Stimulated activated memory B cell treated with anti-CD40 and anti-IgM and Interleukin-4, amounts not matched to agents 10 μg/mL and 1 μg/mL and 100 μg/mL, for 72 hours (primary cell): Measurements from ENCODE around the gene ARSG.
A peak's percentile ranks its signal among the peaks of the same experiment; 100 is the strongest.
"Not testable (repeated sequence)": the region's sequence is repeated elsewhere in the genome, so short reads cannot be mapped to it uniquely, and the experiment has no call there.

ENCODE experiments used
- ATAC-seq: fragments of 150-1000 bp; cut with Tn5 transposase; 2 replicates; pipeline ENCODE4 v1.10.0; 2021
- H3K27ac Mint-ChIP-seq: one replicate; pipeline ENCODE4 v1.8.0; 2022; ENCODE audit warnings: mild to moderate bottlenecking, mixed read lengths
- H3K27me3 Mint-ChIP-seq: one replicate; pipeline ENCODE4 v1.8.0; 2022; ENCODE audit warnings: mixed read lengths
- H3K36me3 Mint-ChIP-seq: one replicate; pipeline ENCODE4 v1.8.0; 2022; ENCODE audit warnings: mixed read lengths
- H3K4me1 Mint-ChIP-seq: one replicate; pipeline ENCODE4 v1.8.0; 2022; ENCODE audit warnings: mixed read lengths
- H3K4me3 Mint-ChIP-seq: one replicate; pipeline ENCODE4 v1.8.0; 2022; ENCODE audit warnings: mild to moderate bottlenecking, moderate library complexity, mixed read lengths
- H3K9me3 Mint-ChIP-seq: one replicate; pipeline ENCODE4 v1.8.0; 2022; ENCODE audit warnings: mixed read lengths

Gene ARSG

GRCh38 chr17:68308486-68308885 is 17.2 kb downstream of the ARSG start:
- not testable (repeated sequence) for H3K27ac Mint-ChIP-seq

GRCh38 chr17:68309066-68309670 is 17.9 kb downstream of the ARSG start:
- not testable (repeated sequence) for H3K4me3 Mint-ChIP-seq, H3K27ac Mint-ChIP-seq, H3K4me1 Mint-ChIP-seq, H3K27me3 Mint-ChIP-seq, ATAC-seq, H3K9me3 Mint-ChIP-seq
- H3K36me3 Mint-ChIP-seq = peaks cover 22% of the 10 kb centered on the region

More at GRCh38 chr17:68308486-68308885, 17.2 kb downstream of the ARSG start:
- not testable (repeated sequence) for H3K9me3 Mint-ChIP-seq, H3K4me1 Mint-ChIP-seq, H3K27me3 Mint-ChIP-seq, ATAC-seq, H3K4me3 Mint-ChIP-seq
- peaks cover 22% of the 10 kb centered on the region for H3K36me3 Mint-ChIP-seq

- no peaks in the 10 kb centered on the region for H3K9me3 Mint-ChIP-seq
- H3K27me3 Mint-ChIP-seq = no peaks in the 10 kb centered on the region
- H3K4me3 Mint-ChIP-seq = no peak overlapping the region
- peaks cover 22% of the 10 kb centered on the region for H3K36me3 Mint-ChIP-seq
- no peak overlapping the region for H3K27ac Mint-ChIP-seq
- peaks cover 7% of the 10 kb centered on the region for H3K4me1 Mint-ChIP-seq
- ATAC-seq = no peak
These were observed 18.9 kb downstream of the ARSG start for GRCh38 chr17:68310152-68310551.

DNA sequence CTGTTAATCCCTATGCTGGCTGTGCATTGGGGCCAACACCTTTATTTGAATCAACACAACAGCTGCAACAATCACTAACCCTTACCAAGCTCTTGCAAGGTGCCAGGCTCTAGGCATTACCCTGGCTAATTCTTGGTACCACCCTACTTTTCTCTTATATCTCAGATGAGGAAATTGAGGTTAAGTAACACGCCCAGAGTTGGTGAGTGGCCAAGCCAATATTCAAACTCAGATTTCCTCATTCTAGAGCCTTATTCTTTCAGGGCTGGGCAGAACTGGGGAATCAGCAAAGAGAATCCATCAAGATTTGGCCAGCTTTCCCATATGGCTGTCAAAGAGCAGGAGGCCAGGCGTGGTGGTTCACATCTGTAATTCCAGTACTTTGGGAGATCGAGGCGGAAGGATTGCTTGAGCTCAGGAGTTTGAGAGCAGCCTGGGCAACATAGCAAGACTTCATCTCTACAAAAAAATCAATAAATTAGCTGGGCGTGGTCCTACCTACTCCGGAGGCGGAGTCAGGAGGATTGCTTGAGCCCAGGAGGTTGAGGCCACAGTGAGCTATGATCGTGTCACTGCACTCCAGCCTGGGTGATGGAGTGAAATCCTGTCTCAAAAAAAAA is 23.7 kb downstream of the ARSG start:
- Mint-ChIP-seq H3K27me3 (no peaks in the 10 kb centered on the region), H3K9me3 (peaks cover 4% of the 10 kb centered on the region), H3K27ac (no peak overlapping the region), H3K4me3 (no peak overlapping the region), H3K4me1 (peaks cover 34% of the 10 kb centered on the region), H3K36me3 (peaks cover 11% of the 10 kb centered on the region)
- ATAC-seq = no peak

GRCh38 chr17:68315930-68316329 is 24.6 kb downstream of the ARSG start:
- peaks cover 43% of the 10 kb centered on the region for H3K4me1 Mint-ChIP-seq
- H3K9me3 Mint-ChIP-seq = peaks cover 4% of the 10 kb centered on the region
- H3K27ac Mint-ChIP-seq = no peak overlapping the region
- no peaks in the 10 kb centered on the region for H3K27me3 Mint-ChIP-seq
- H3K4me3 Mint-ChIP-seq = no peak overlapping the region
- peaks cover 9% of the 10 kb centered on the region for H3K36me3 Mint-ChIP-seq
- ATAC-seq = no peak

- Mint-ChIP-seq H3K4me3 (no peak overlapping the region), H3K4me1 (peaks cover 44% of the 10 kb centered on the region), H3K27ac (no peak overlapping the region), H3K9me3 (peaks cover 4% of the 10 kb centered on the region), H3K36me3 (peaks cover 11% of the 10 kb centered on the region), H3K27me3 (no peaks in the 10 kb centered on the region)
- no peak for ATAC-seq
These were observed 26.2 kb downstream of the ARSG start for GRCh38 chr17:68317458-68317857.

- H3K4me3 Mint-ChIP-seq = no peak overlapping the region
These were observed 27.1 kb downstream of the ARSG start for GRCh38 chr17:68318103-68318991.

GRCh38 chr17:68319410-68320162 is 28.3 kb downstream of the ARSG start:
- peak overlapping the region; percentile 34 for H3K4me3 Mint-ChIP-seq
- peak overlapping the region; percentile 71 for H3K27ac Mint-ChIP-seq
- peaks cover 43% of the 10 kb centered on the region for H3K4me1 Mint-ChIP-seq
- peaks cover 11% of the 10 kb centered on the region for H3K36me3 Mint-ChIP-seq
- peak; percentile 90 for ATAC-seq
- H3K27me3 Mint-ChIP-seq = no peaks in the 10 kb centered on the region
- peaks cover 4% of the 10 kb centered on the region for H3K9me3 Mint-ChIP-seq

More at GRCh38 chr17:68318103-68318991, 27.1 kb downstream of the ARSG start:
- Mint-ChIP-seq H3K4me1 (peaks cover 44% of the 10 kb centered on the region), H3K27me3 (no peaks in the 10 kb centered on the region), H3K36me3 (peaks cover 11% of the 10 kb centered on the region), H3K27ac (no peak overlapping the region), H3K9me3 (peaks cover 4% of the 10 kb centered on the region)
- ATAC-seq = peak; percentile 73

DNA sequence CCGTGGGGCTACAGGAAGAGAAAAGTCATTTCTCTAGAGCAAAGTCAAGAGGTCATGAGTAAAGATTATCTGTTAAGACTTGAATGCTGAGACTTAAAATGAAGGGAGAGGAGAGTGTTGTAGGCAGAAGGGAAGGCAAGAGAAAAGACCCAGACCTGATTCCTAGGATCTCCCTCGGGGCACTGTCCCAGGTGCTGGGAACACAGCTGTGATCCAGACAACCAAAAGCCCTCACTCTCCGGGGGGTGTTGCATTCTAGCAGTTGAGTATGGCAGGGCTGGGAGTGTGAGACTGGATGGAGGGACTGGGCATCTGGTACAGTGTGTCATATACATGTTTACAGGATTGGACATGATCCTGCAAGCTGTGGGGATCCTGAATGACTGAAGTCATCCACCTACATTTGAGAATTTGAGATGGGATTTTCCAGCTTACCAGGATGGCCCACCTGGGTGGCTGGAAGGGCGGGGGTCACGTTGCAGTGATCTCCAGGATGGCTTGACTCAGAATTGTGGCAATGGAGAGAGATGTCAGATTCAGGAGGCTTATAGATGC is 29.1 kb downstream of the ARSG start:
- Mint-ChIP-seq H3K4me1 (peaks cover 35% of the 10 kb centered on the region), H3K36me3 (peaks cover 11% of the 10 kb centered on the region), H3K27ac (peak overlapping the region; percentile 71), H3K4me3 (no peak overlapping the region), H3K9me3 (peaks cover 4% of the 10 kb centered on the region), H3K27me3 (no peaks in the 10 kb centered on the region)
- ATAC-seq = no peak

GRCh38 chr17:68320943-68321555 is 29.8 kb downstream of the ARSG start:
- peaks cover 3% of the 10 kb centered on the region for H3K9me3 Mint-ChIP-seq
- ATAC-seq = no peak
- H3K4me1 Mint-ChIP-seq = peaks cover 33% of the 10 kb centered on the region
- H3K27me3 Mint-ChIP-seq = no peaks in the 10 kb centered on the region
- H3K36me3 Mint-ChIP-seq = peaks cover 9% of the 10 kb centered on the region
- no peak overlapping the region for H3K4me3 Mint-ChIP-seq
- no peak overlapping the region for H3K27ac Mint-ChIP-seq

- Mint-ChIP-seq H3K9me3 (no peaks in the 10 kb centered on the region), H3K4me1 (peaks cover 31% of the 10 kb centered on the region), H3K36me3 (peaks cover 5% of the 10 kb centered on the region), H3K4me3 (no peak overlapping the region), H3K27me3 (no peaks in the 10 kb centered on the region), H3K27ac (no peak overlapping the region)
- ATAC-seq = no peak
These were observed 30.3 kb downstream of the ARSG start for GRCh38 chr17:68321556-68321954.

DNA sequence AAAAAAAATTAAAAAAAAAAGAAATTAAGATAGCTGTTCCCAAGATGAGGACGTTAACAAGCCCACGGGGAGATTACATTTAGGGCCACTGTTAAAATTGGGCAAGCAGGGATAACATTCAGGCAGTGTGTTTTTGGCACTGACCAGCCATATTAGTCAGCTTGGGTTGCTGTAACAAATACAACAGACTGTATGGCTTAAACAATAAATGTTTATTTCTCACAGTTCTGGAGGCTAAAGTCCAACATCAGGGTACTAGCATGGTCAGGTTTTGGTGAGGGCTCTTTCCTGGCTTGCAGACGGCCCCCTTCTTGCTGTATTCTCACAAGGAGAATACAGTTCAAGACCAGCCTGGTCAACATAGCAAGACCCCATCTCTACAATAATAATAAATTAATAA is 31.3 kb downstream of the ARSG start:
- H3K27ac Mint-ChIP-seq = no peak overlapping the region
- H3K4me1 Mint-ChIP-seq = peaks cover 31% of the 10 kb centered on the region
- no peak for ATAC-seq
- H3K27me3 Mint-ChIP-seq = no peaks in the 10 kb centered on the region
- H3K9me3 Mint-ChIP-seq = no peaks in the 10 kb centered on the region
- H3K4me3 Mint-ChIP-seq = no peak overlapping the region
- peaks cover 5% of the 10 kb centered on the region for H3K36me3 Mint-ChIP-seq

GRCh38 chr17:68324114-68324513 is 32.8 kb downstream of the ARSG start:
- Mint-ChIP-seq H3K36me3 (peaks cover 5% of the 10 kb centered on the region), H3K27me3 (no peaks in the 10 kb centered on the region), H3K27ac (no peak overlapping the region), H3K4me3 (no peak overlapping the region), H3K4me1 (peaks cover 19% of the 10 kb centered on the region), H3K9me3 (no peaks in the 10 kb centered on the region)
- no peak for ATAC-seq

DNA sequence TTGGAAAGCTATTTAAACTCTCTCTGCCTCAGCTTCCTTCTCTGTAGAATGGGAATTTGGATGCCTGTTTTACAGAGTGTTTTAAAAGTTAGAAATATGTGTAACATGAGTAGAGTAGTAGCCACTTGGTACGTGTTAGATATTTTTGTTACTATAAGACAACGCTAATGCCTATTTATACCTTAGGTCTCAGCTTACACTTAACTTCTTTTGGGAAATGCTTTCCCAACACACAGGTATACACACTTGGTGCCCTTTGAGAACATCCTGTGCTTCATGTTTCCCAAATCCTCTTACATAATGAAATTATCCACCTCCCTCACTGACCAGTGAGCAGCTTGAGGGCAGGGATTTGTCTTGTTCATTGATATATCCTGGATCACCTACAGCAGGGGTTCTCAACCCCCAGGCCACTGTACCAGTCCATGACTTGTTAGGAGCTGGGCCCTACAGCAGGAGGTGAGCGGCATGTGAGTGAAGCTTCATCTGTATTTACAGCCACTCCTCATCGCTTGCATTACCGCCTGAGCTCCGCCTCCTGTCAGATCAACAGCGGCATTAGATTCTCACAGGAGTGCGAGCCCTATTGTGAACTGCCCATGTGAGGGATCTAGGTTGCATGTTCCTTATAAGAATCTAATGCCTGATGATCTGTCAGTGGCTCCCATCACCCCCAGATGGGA is 33.5 kb downstream of the ARSG start:
- Mint-ChIP-seq H3K36me3 (peaks cover 5% of the 10 kb centered on the region), H3K4me3 (no peak overlapping the region), H3K27me3 (no peaks in the 10 kb centered on the region), H3K4me1 (peaks cover 12% of the 10 kb centered on the region), H3K9me3 (no peaks in the 10 kb centered on the region), H3K27ac (no peak overlapping the region)
- no peak for ATAC-seq
